ENCODE measurements around the gene FLT3LG. TPM values are rescaled to one million over a fixed set of nuclear protein-coding genes. Genes with fewer than 3 reads are reported as not detected.
"Not testable (repeated sequence)": the region's sequence is repeated elsewhere in the genome, so short reads cannot be mapped to it uniquely, and the experiment has no call there.

The FLT3LG gene
- total RNA-seq, 1 experiment from 2014 or later = 0.55 TPM

DNA sequence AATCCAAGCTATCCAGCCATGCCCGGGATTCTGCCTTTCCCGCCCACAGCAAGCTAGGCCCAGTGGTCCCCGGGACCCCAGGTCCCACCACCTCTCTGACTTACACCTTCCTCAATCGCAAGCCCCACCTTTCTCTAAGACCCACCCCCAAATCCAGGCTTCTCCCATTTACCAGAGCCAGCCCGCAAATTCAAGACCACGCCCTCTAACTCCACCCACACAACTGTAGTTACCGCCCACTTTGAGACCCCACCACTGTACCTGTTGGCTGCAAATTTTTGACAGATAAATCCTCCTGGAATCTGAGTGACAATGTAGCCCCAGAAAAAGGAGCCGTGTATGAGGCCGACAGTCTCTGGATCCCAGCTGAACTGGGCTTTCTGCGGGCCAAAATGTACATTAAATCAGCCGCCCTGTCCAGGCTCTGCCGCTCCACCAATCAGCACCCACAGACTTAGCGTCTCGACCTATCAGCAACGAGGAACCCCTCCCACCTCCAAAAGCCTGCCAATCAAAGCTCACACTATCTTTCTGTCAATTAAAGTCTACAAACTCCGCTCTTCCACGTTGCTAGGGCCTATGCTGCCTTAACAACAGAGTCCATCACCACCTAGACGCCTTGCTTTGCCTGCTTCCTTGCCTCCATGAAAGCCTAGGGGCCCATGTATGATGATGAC is 39.0 kb upstream of the FLT3LG start:
- DNase-seq = peak; percentile 76
- peaks cover 96% of the 10 kb centered on the region for H3K27me3 ChIP-seq (ENCODE audit: control insufficient read depth, insufficient read depth, low read length)
- no peaks in the 10 kb centered on the region for H3K36me3 ChIP-seq (replicated peaks; ENCODE audit: control insufficient read depth, insufficient read depth, low read length)
- H3K4me3 ChIP-seq (ENCODE audit: insufficient read depth, low read depth, low read length) = no peak overlapping the region

DNA sequence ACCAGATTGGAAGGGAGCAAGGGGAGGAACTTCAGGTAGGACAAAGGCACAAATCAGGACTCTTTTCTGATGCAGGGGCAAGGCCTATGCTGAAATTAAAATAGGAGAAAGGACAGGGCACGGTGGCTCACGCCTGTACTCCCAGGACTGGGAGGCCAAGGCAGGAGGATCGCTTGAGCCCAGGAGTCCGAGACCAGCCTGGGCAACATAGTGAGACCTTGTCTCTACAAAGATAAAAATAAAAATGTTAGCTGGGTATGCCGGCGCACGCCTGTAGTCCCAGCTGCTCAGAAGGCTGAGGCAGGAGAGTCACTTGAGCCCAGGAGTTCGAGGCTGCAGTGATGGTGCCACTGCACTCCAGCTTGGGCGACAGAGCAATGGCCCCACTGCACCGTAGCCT is 38.3 kb upstream of the FLT3LG start:
- no peaks in the 10 kb centered on the region for H3K36me3 ChIP-seq (replicated peaks; ENCODE audit: control insufficient read depth, insufficient read depth, low read length)
- peaks cover 97% of the 10 kb centered on the region for H3K27me3 ChIP-seq (ENCODE audit: control insufficient read depth, insufficient read depth, low read length)
- no peak for DNase-seq
- no peak overlapping the region for H3K4me3 ChIP-seq (ENCODE audit: insufficient read depth, low read depth, low read length)

DNA sequence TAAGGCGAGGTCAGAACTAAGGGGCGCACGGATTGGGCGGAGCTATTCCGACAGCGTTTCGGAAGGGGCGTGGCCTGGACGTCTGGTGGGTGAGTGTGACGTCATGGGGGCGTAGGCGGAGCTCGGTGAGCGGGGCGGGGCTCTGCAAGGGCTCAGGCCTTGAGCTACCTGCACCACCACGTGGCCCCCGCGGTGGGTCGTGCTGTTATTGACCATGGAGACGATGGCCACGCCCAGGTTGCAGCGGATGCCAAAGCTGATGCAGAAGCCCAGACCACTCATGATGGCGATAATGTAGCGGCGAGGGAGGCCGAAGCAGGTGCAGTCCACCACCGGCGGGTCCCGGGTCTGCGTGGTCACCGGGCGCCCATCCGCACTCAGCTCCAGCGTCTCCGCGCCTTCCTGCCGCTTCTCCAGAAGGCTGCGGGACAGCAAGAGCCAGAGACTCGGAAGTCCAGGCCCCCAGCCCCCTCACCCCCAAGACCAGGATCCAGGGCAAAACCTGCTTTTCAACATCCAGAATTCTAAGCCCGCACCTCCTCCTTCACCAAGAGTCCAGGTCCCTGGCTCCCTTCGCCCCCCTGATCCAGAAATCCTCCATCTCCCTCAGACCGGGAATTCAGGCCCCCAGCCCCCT is 37.5 kb upstream of the FLT3LG start:
- peak overlapping the region; percentile 39 for H3K4me3 ChIP-seq (ENCODE audit: insufficient read depth, low read depth, low read length)
- H3K36me3 ChIP-seq (replicated peaks; ENCODE audit: control insufficient read depth, insufficient read depth, low read length) = no peaks in the 10 kb centered on the region
- peaks cover 95% of the 10 kb centered on the region for H3K27me3 ChIP-seq (ENCODE audit: control insufficient read depth, insufficient read depth, low read length)
- DNase-seq = peak; percentile 96

DNA sequence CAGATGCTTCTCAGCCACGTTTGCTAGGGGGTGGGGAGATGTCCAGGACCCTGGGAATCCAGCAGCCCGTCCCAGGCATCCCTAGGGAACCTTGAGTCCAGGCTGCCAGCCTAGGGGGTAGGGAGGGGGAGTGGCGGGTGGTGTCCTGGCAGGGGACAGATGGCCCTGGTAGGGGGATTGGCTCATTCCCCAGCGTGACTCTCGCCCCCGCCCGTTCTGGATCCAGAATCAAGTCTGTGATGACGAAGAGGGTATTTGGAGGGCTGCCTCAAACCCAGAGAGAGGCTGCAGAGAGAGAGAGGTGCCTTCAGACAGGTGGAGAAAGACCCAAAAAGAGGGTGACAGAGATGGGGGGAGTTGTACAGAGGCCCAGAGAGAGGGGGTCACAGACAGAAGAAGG is 36.8 kb upstream of the FLT3LG start:
- no peak for DNase-seq
- Histone ChIP-seq H3K27me3 (ENCODE audit: control insufficient read depth, insufficient read depth, low read length) (peaks cover 95% of the 10 kb centered on the region), H3K4me3 (ENCODE audit: insufficient read depth, low read depth, low read length) (no peak overlapping the region), H3K36me3 (replicated peaks; ENCODE audit: control insufficient read depth, insufficient read depth, low read length) (no peaks in the 10 kb centered on the region)

DNA sequence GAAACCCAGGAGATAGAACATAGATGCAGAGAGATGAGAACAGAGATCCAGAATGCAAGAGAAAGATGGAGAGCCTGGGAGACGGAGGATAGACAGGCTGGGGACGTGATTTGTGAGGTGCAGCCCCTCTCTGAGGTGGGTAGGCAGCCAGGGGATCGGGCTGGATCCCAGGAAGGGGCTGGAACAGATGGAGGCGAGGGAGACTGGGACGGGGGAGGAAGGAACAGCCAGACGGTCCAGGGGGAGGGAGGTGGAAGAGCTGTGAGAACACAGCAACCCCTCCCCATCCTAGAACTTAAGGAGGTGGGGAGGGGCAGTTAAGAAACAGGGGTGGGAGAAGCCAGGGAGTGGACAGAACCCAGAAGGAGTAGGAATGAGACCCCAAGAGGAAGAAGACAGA is 35.8 kb upstream of the FLT3LG start:
- no peaks in the 10 kb centered on the region for H3K36me3 ChIP-seq (replicated peaks; ENCODE audit: control insufficient read depth, insufficient read depth, low read length)
- no peak overlapping the region for H3K4me3 ChIP-seq (ENCODE audit: insufficient read depth, low read depth, low read length)
- DNase-seq = no peak
- peaks cover 85% of the 10 kb centered on the region for H3K27me3 ChIP-seq (ENCODE audit: control insufficient read depth, insufficient read depth, low read length)

DNA sequence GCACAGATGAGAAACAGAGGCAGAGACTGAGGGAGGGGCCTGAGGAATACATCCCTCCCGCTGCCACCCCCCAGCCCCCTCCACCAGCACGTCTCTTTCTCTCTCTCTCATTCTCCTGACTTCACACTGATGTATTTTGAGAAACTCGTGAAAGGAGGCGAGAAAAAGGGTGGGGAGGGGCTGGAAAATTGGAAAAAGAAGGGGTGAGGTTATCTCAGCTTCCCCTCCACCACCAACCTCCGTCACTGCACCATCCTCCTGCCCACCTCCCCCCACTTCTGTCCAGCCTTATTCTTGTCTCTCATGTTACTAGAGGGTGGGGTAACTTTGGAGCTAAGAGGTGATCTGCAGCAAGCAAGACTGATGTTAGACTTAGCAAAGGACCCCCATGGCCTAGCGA is 34.2 kb upstream of the FLT3LG start:
- Histone ChIP-seq H3K27me3 (ENCODE audit: control insufficient read depth, insufficient read depth, low read length) (peaks cover 69% of the 10 kb centered on the region), H3K4me3 (ENCODE audit: insufficient read depth, low read depth, low read length) (no peak overlapping the region), H3K36me3 (replicated peaks; ENCODE audit: control insufficient read depth, insufficient read depth, low read length) (no peaks in the 10 kb centered on the region)
- DNase-seq = no peak

DNA sequence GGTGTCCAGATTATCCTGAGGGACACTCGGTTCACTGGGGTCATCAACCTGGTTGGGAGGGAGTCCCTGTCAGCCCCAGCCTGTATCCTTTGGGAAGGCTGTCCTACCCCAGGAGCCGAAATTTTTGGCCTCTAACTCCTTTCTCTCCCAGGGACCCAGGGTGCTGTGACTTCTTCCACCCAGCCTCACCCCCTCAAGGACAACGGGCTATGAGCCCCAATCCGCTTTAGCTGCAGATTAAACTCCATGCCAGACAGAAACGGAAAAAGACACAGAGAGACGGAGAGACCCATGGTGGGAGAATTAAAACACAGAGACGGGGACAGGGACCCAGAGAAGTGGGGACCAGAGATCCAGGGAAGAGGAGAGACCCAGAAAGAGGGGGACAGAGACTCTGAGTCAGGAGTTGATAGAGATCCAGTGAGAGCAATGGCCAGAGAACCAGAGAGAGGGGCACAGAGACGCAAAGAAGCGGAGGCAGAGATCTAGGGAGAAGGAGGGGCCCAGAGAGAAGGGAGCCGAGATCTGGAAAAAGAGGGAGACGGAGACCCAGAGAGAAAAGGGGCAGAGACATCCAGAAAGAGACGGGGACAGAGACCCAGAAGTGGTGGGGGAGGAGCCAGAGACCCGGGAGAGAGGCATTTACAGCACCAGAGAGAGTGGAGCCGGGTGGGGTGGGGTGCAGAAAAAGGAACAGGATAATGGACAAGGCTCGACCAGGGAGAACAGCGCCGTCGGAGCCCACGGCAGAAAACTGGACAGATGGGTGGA is 33.4 kb upstream of the FLT3LG start:
- Histone ChIP-seq H3K36me3 (replicated peaks; ENCODE audit: control insufficient read depth, insufficient read depth, low read length) (no peaks in the 10 kb centered on the region), H3K27me3 (ENCODE audit: control insufficient read depth, insufficient read depth, low read length) (peaks cover 62% of the 10 kb centered on the region), H3K4me3 (ENCODE audit: insufficient read depth, low read depth, low read length) (peak overlapping the region; percentile 40)
- DNase-seq = no peak

DNA sequence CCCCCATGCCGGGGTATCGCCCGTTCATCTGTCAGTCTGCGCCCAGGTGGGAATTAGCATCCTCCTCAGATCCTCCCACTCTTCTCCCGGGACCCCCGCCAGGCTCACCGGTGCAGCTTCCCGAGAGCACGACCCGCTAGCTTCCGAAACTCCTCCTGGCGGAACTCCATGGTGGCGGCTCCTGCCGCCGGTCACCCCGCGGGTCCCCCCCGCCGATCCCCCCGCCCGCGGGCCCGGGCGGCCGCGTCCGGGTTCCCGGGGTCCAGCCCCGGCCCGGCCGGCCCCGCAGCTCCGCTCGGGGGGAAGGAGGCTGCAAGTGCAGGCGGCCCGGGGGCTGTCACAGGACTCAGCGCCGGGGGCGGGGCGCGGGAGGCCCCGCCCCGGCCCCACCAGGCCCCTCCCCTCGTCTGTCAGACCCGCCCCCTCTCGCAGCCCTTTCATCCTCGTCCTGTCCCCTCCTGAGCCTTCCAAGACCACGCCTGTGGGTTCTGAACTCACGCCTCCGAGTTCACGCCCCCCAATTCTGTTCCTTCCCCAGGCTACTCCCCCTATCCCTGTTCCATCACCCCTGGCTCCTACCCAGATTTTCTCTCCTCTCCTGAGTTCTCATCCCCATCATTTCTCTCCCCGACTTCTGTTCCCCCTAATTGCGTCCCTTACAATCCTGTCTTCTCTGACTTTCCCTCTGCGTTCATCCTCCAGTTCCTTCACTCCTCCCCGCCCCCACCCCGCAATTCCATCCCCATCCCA is 32.6 kb upstream of the FLT3LG start, which contains the start of gene SLC17A7:
SLC17A7 (minus strand) TSS at position 318 of the 750 bp plus-strand sequence; CDS start at position 170, 148 bp downstream.
- peak; percentile 98 for DNase-seq
- Histone ChIP-seq H3K27me3 (ENCODE audit: control insufficient read depth, insufficient read depth, low read length) (peaks cover 57% of the 10 kb centered on the region), H3K36me3 (replicated peaks; ENCODE audit: control insufficient read depth, insufficient read depth, low read length) (no peaks in the 10 kb centered on the region), H3K4me3 (ENCODE audit: insufficient read depth, low read depth, low read length) (peak within 1 kb of the TSS; percentile 40)

DNA sequence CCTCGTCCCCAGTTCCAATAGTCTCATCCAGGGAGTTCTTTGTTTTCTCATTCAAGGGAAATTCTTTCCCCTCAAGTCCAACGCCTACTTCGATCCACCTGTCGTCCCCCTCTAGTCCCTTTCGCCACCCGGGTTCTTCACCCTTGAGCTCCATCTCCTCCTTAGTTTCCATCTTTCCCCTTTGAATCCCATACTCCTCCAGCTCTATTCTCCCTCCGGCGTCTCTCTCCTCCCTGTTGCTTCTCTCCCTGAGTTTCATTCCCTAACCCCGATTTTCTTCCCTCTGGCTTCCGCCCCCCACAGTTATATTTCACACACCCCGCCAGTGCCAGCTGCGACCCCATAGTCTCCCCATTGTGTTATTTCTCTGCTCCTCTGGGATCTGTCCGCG is 32.1 kb upstream of the FLT3LG start:
- peaks cover 51% of the 10 kb centered on the region for H3K27me3 ChIP-seq (ENCODE audit: control insufficient read depth, insufficient read depth, low read length)
- DNase-seq = no peak
- peaks cover 3% of the 10 kb centered on the region for H3K36me3 ChIP-seq (replicated peaks; ENCODE audit: control insufficient read depth, insufficient read depth, low read length)
- H3K4me3 ChIP-seq (ENCODE audit: insufficient read depth, low read depth, low read length) = peak overlapping the region; percentile 28; the same call in 1 of the 2 replicates

DNA sequence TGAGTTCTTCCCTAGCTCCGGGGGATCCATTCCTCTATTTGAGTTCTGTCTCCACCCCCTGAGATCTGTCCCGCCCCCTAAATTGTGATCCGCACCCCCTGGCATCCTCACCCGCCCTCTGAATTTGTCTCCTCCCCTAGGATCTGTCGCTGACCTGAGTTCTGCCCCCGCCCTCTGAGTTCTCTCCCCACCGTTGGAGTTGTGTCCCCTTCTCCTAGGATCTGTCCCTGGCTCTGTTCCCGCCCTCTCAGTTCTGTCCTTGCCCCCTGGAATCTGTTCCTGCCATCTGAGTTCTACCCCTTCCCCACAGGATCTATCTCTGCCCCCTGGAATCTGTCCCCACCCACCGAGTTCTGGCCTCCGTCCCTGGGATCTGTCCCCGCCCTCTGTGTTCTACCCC is 31.7 kb upstream of the FLT3LG start:
- H3K4me3 ChIP-seq (ENCODE audit: insufficient read depth, low read depth, low read length) = peak overlapping the region; percentile 28; the same call in 1 of the 2 replicates
- H3K36me3 ChIP-seq (replicated peaks; ENCODE audit: control insufficient read depth, insufficient read depth, low read length) = peaks cover 4% of the 10 kb centered on the region

DNA sequence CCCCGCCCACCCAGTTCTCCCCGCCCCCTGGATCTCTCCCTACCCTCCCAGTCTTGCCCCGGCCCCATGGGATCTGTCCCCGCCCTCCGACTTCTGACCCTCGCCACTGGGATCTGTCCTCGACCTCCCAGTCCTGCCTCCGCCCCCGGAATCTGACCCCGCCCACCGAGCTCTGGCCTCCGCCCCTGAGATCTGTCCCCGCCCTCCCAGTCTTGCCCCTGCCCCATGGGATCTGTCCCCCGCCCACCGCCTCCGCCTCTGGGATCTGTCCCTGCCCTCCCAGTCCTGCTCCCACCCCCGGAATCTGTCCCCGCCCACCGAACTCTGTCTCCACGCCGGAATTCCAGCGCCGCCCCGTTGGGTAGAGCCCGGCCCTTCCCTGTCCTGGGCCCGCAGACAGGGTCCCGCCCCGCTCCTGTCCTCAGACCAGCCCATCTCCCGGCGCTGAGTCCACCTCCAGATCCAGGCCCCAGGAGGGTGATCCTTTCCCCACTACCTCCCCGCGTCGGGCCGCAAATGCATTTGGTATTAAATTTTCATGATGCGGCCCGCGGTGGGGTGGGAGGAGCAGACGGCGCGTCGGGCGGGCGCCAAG is 31.1 kb upstream of the FLT3LG start:
- H3K27me3 ChIP-seq (ENCODE audit: control insufficient read depth, insufficient read depth, low read length) = peaks cover 42% of the 10 kb centered on the region
- H3K36me3 ChIP-seq (replicated peaks; ENCODE audit: control insufficient read depth, insufficient read depth, low read length) = peaks cover 4% of the 10 kb centered on the region
- peak overlapping the region; percentile 64 for H3K4me3 ChIP-seq (ENCODE audit: insufficient read depth, low read depth, low read length)
- peak; percentile 98 for DNase-seq

More for the DNA sequence above, 31.7 kb upstream of the FLT3LG start:
- peak; percentile 81 for DNase-seq
- H3K27me3 ChIP-seq (ENCODE audit: control insufficient read depth, insufficient read depth, low read length) = peaks cover 47% of the 10 kb centered on the region

DNA sequence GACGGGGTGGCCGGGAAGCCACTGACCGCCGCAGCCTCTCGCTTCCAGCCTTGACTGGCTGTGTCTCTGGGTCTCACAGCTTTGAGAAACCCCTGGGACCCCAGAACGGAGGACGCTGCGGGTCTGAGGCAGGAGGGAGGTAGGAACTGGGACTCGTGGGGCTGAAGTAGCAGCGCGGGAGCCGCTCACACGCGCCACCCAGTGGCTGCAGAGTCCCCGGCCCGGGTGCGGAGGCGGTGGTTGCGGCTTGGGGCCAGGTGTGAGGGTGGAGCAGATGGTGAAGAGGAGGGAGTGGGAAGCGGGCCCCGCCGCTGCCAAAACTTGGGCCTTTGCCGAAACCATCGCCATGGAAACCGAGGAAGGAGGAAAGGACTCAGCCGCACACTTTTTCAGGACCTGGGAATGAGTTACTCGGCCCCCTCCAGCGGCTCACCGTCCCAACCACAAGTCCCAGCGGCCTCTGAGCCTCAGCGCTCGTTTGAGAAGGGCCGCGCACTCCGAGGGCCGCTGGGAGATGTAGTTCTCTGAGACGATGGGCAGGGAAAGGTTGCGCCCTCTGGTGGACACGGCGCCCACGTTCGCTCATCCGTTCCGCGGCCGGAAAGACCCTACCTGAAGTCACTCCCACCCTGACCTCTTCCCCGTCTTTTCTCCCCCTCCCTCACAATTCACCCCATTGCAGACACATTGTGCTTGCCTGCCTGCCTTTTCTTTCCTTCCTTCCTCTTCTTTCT is 30.5 kb upstream of the FLT3LG start:
- peak overlapping the region; percentile 64 for H3K4me3 ChIP-seq (ENCODE audit: insufficient read depth, low read depth, low read length)
- H3K36me3 ChIP-seq (replicated peaks; ENCODE audit: control insufficient read depth, insufficient read depth, low read length) = peaks cover 4% of the 10 kb centered on the region
- H3K27me3 ChIP-seq (ENCODE audit: control insufficient read depth, insufficient read depth, low read length) = peaks cover 35% of the 10 kb centered on the region
- DNase-seq = peak; percentile 93

DNA sequence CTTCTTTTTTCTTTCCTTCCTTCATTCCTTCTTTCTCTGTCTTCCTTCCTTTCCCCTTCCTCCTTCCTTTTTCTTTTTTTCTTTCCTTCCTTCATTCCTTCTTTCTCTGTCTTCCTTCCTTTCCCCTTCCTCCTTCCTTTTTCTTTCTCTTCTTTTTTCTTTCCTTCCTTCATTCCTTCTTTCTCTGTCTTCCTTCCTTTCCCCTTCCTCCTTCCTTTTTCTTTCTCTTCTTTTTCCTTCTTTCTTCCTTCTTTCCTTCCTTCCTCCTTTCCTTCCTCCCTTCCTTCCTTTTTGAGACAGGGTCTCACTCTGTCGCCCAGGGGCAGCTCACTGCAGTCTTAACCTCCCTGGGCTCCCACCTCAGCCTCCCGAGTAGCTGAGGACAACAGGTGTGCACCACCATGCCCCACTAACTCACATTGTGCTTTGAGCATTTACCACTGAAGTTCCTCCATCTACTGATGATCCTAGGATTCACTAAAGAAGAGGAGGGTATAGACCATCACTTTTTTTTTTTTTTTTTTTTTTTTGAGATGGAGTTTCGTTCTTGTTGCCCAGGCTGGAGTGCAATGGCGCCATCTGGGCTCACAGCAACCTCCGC is 29.8 kb upstream of the FLT3LG start:
- H3K36me3 ChIP-seq (replicated peaks; ENCODE audit: control insufficient read depth, insufficient read depth, low read length); H3K4me3 ChIP-seq (ENCODE audit: insufficient read depth, low read depth, low read length); DNase-seq: not testable (repeated sequence)
- H3K27me3 ChIP-seq (ENCODE audit: control insufficient read depth, insufficient read depth, low read length) = peaks cover 28% of the 10 kb centered on the region
